Endodermal cell (in vitro differentiated cells): Measurements from ENCODE around the gene NPLOC4. TPM values are rescaled to one million over a fixed set of nuclear protein-coding genes. Genes with fewer than 3 reads are reported as not detected.

Source experiments
- DNase-seq: peaks from one replicate; pipeline ENCODE4 v3.0.0-alpha.2; 2017
- H3K27ac ChIP-seq: 2 replicates; pipeline ENCODE4 v1.5.1; 2013; ENCODE audit warnings: mild to moderate bottlenecking, low read depth, low read length, moderate library complexity
- H3K27me3 ChIP-seq: 2 replicates; pipeline ENCODE4 v1.6.1; 2013; ENCODE audit warnings: mild to moderate bottlenecking, low read length, moderate library complexity; ENCODE audit not compliant: insufficient read depth, control insufficient read depth, poor library complexity, severe bottlenecking
- H3K36me3 ChIP-seq: 2 replicates; pipeline ENCODE4 v1.7.0; 2013; ENCODE audit warnings: mild to moderate bottlenecking, low read length, moderate library complexity; ENCODE audit not compliant: control insufficient read depth, insufficient read depth
- H3K4me1 ChIP-seq: one replicate; pipeline ENCODE4 v1.7.0; 2013; ENCODE audit warnings: low read length; ENCODE audit not compliant: control insufficient read depth, insufficient read depth
- H3K4me3 ChIP-seq: 2 replicates; pipeline ENCODE4 v1.5.1; 2013; ENCODE audit warnings: mild to moderate bottlenecking, low read length, moderate library complexity
- H3K9ac ChIP-seq: 2 replicates; pipeline ENCODE4 v1.6.1; 2013; ENCODE audit warnings: mild to moderate bottlenecking, low read length, moderate library complexity; ENCODE audit not compliant: poor library complexity, severe bottlenecking; ENCODE audit errors: extremely low read depth
- H3K9me3 ChIP-seq: 2 replicates; pipeline ENCODE4 v1.6.1; 2013; ENCODE audit warnings: mild to moderate bottlenecking, low read length, moderate library complexity; ENCODE audit not compliant: control insufficient read depth
- H3K27ac Mint-ChIP-seq: 2 replicates; pipeline ENCODE4 v1.8.0; 2020; ENCODE audit warnings: mixed read lengths
- H3K27me3 Mint-ChIP-seq: 2 replicates; pipeline ENCODE4 v1.8.0; 2021; ENCODE audit warnings: mild to moderate bottlenecking, mixed read lengths; ENCODE audit not compliant: insufficient read depth
- H3K36me3 Mint-ChIP-seq: 2 replicates; pipeline ENCODE4 v1.8.0; 2020; ENCODE audit warnings: low read depth, mixed read lengths
- H3K4me1 Mint-ChIP-seq: 2 replicates; pipeline ENCODE4 v1.8.0; 2020; ENCODE audit warnings: mixed read lengths
- H3K4me3 Mint-ChIP-seq: 2 replicates; pipeline ENCODE4 v1.8.0; 2020; ENCODE audit warnings: mild to moderate bottlenecking, moderate library complexity, mixed read lengths
- H3K9me3 Mint-ChIP-seq: 2 replicates; pipeline ENCODE4 v1.8.0; 2020; ENCODE audit warnings: mild to moderate bottlenecking, mixed read lengths
- WGBS, 2 experiments: methylation state at CpG; one replicate each; pipeline versions ENCODE4 v1.1.5 to v1.1.7; 2013; ENCODE audit warnings: missing lambda C conversion rate in 2 of 2, mixed read lengths in 1 of 2; ENCODE audit not compliant: insufficient coverage in 1 of 2, insufficient read length in 1 of 2; 5-methylcytosine and 5-hydroxymethylcytosine counted together
- total RNA-seq, 2 donors: library from RNA; stranded (reverse); fragmentation: NEBNext Ultra II Directional in 1 of 2; extraction: Animal tissue kit (Norgen Biotek cat#: 25700) in 1 of 2; gene quantifications; 2 replicates in 1 of 2; 3 replicates in 1 of 2; pipeline ENCODE4 v1.2.1, GENCODE V29; 2021
- TF ChIP-seq, protein P1 (sequence below): fragments of 200-600 bp; sonication (generic); conservative IDR thresholded peaks from 2 replicates; pipeline ENCODE4 v1.5.0; 2021; ENCODE audit warnings: antibody characterized with exemption, mild to moderate bottlenecking

The NPLOC4 gene
- total RNA-seq, 2 donors from 2014 or later = 113 to 118 TPM

DNA sequence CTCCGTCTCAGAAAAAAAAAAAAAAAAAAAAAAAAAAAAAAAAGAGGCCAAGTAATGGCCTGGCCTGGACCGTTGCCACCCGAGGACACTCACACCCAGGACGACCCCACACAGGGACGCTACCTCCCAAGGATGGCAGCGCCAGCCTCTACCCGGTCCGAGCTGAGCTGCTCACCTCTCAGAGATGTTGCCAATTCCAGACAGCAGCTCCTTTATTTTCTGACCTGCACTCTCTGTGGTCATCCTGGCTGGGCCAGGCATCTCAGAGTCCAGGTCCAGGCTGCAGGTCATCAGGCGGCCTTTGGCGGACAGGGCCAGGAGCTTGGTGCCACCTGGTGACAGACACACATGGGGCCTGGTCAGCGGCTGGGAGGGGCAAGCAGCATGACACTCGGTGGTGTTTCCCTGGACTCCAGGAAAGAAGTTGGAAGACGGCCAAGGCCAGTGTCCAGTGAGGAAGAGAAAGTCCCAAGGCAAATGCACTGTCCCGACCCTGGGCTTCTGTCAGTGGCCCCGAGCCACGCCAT, 87.8 kb downstream of the NPLOC4 start:
- WGBS, 2 experiments = 95 to 97% methylated on average over 14 to 15 of the region's 16 CpGs

DNA sequence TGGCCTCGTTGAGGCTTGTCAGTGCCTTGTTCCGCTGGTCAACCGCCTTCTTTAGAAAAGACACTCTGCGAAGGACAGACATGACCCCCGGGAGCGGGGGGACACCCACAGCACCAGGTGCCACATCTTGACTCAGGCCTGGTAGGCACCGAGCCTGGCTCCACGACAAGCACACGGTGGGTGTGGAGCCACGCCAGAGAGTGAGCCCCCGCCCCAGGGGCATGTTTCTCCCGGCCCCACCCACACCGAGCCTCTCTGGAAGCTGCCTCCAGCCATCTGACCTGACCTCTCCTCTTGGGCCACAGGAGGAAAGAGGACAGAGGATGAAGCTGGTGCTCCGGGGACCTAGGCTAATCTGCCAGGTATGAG, 89.3 kb downstream of the NPLOC4 start:
- Mint-ChIP-seq H3K9me3 (no peaks in the 10 kb centered on the region), H3K4me1 (peaks cover 5% of the 10 kb centered on the region), H3K36me3 (peaks cover 40% of the 10 kb centered on the region), H3K4me3 (no peak overlapping the region), H3K27me3 (no peaks in the 10 kb centered on the region), H3K27ac (no peak overlapping the region)
- H3K9me3 ChIP-seq = no peaks in the 10 kb centered on the region
- 85 to 87% methylated on average over 10 to 14 of the region's 14 CpGs for WGBS, 2 experiments
- TF ChIP-seq, protein P1, sequence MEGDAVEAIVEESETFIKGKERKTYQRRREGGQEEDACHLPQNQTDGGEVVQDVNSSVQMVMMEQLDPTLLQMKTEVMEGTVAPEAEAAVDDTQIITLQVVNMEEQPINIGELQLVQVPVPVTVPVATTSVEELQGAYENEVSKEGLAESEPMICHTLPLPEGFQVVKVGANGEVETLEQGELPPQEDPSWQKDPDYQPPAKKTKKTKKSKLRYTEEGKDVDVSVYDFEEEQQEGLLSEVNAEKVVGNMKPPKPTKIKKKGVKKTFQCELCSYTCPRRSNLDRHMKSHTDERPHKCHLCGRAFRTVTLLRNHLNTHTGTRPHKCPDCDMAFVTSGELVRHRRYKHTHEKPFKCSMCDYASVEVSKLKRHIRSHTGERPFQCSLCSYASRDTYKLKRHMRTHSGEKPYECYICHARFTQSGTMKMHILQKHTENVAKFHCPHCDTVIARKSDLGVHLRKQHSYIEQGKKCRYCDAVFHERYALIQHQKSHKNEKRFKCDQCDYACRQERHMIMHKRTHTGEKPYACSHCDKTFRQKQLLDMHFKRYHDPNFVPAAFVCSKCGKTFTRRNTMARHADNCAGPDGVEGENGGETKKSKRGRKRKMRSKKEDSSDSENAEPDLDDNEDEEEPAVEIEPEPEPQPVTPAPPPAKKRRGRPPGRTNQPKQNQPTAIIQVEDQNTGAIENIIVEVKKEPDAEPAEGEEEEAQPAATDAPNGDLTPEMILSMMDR = no peak
- H3K27ac ChIP-seq = no peak overlapping the region
- no peaks in the 10 kb centered on the region for H3K27me3 ChIP-seq
- peaks cover 32% of the 10 kb centered on the region for H3K36me3 ChIP-seq
- H3K4me3 ChIP-seq = no peak overlapping the region
- DNase-seq = no peak
- no peak overlapping the region for H3K9ac ChIP-seq
- H3K4me1 ChIP-seq = no peaks in the 10 kb centered on the region

More for the DNA sequence above, 87.8 kb downstream of the NPLOC4 start:
- Mint-ChIP-seq H3K27ac (no peak overlapping the region), H3K27me3 (no peaks in the 10 kb centered on the region), H3K9me3 (no peaks in the 10 kb centered on the region), H3K4me3 (no peak overlapping the region), H3K4me1 (peaks cover 10% of the 10 kb centered on the region), H3K36me3 (peaks cover 36% of the 10 kb centered on the region)
- Histone ChIP-seq H3K9me3 (no peaks in the 10 kb centered on the region), H3K27me3 (no peaks in the 10 kb centered on the region), H3K9ac (no peak overlapping the region), H3K4me1 (peaks cover 3% of the 10 kb centered on the region), H3K27ac (no peak overlapping the region), H3K4me3 (no peak overlapping the region), H3K36me3 (peaks cover 31% of the 10 kb centered on the region)
- TF ChIP-seq, protein P1 = no peak
- no peak for DNase-seq

DNA sequence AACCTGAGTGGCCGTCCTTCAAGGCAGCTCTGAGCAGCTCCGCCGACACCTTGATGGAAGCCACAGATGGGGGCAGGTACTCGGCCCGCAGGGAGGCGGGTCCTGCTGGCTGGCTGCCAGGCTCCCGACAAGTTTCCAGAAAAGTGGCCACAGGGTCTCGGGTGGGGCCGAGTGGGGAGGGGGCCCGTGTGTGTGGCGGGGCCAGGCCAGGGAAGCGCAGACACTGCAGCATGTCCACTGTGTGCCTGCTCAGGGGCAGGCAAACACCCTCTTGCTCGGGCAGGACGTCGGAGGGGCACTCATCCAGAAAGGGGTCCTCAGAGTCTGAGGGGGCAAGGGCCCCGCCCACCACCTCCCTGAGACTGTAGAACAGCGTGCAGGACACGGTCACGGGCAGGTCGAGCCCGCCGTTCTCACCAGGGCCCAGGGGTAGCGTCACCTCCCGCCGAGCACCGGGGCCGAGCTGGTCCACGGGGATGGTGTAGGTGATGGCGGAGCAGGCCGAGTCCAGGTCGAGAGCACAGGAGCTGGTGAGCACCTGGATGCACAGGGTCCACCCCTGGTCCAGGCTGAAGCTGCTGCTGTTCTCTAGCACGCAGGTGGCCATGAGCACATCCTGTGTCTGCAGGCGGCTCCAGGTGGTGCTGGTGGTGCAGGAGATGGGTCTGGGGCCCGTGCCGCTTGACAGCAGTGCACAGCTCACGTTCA, 89.9 kb downstream of the NPLOC4 start:
- Mint-ChIP-seq H3K9me3 (no peaks in the 10 kb centered on the region), H3K36me3 (peaks cover 41% of the 10 kb centered on the region)

More for the DNA sequence above, 89.9 kb downstream of the NPLOC4 start:
- Mint-ChIP-seq H3K27me3 (no peaks in the 10 kb centered on the region), H3K27ac (no peak overlapping the region), H3K4me3 (no peak overlapping the region), H3K4me1 (peaks cover 5% of the 10 kb centered on the region)
- 89 to 94% methylated on average over 22 to 36 of the region's 36 CpGs for WGBS, 2 experiments
- Histone ChIP-seq H3K9me3 (no peaks in the 10 kb centered on the region), H3K27me3 (no peaks in the 10 kb centered on the region), H3K36me3 (peaks cover 32% of the 10 kb centered on the region), H3K27ac (no peak overlapping the region), H3K4me3 (no peak overlapping the region), H3K4me1 (no peaks in the 10 kb centered on the region), H3K9ac (no peak overlapping the region)
- TF ChIP-seq, protein P1 = no peak
- no peak for DNase-seq
